HG03159 (cell line): ENCODE results near the gene ELN.

Experiments used
- ATAC-seq: cut with Tn5 transposase; IDR thresholded peaks from one replicate; pipeline ENCODE4 v1.9.1; 2021; ENCODE audit warnings: mild to moderate bottlenecking, moderate library complexity; ENCODE audit not compliant: unreplicated experiment

ELN gene

GRCh38 chr7:74023092-74023536, 4.9 kb upstream of the ELN start:
- no peak for ATAC-seq

GRCh38 chr7:74023786-74024185, 4.2 kb upstream of the ELN start:
- no peak for ATAC-seq

DNA sequence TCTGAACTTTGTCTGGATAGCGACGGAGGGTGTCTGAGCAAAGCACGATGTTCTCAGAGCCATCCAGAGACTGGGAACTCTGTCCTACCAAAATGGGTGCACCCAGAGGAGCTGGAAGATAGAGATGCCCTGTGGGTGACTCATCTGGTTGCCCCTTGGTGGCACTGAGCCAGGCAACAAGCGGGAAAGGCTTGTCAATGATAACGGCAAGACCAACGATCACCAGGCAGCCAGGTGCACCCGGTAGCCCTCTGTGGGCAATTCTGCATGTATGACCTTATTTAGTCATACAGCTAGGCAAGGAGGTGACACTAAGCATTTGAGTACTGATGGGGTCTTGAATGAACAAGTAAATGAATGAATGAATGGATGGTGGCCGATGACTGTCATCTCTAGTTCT, 2.8 kb upstream of the ELN start:
- no peak for ATAC-seq

DNA sequence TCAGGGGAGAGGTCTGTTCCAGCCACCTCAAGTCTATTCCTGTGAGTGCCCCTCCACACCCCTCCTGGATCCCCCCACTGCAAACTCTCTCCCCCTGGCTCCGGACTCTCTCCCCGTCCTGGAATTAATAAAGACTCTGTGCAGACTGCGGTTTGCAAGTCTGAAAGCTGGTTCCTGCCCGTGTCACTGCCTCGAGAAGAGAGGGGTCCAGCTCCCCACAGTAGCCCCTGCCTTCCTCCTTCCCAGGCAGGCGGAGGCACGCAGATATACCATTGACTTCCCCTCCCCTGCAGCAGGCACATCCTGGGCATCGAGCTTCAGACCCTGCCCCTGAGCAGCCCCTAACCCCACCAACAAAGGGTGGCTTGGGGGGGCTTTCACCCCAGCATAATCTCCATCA, 2.2 kb upstream of the ELN start:
- no peak for ATAC-seq

DNA sequence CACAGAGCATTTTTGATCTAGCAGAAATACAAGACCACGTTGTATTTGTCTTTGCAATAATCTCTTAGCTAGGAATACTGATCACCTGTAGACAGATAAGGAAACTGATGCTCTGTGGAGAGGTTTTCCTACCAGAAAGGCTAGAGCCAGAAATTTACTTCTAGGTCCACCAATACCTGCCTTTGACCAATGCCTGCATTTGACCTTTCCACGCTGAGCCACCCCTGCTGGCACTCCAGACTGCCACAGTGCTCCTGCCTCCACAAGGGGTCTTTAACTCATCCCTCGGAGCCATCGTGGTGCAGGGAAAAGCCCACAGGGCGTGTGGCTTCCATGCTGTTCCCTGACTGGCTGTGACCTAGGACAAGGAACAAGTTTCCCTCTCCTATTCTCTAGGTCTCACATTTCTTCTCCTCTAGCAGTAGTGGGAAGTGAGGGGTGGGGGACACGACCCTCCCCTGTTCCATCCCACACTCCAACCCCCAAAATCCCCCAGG, 1.5 kb upstream of the ELN start:
- no peak for ATAC-seq

DNA sequence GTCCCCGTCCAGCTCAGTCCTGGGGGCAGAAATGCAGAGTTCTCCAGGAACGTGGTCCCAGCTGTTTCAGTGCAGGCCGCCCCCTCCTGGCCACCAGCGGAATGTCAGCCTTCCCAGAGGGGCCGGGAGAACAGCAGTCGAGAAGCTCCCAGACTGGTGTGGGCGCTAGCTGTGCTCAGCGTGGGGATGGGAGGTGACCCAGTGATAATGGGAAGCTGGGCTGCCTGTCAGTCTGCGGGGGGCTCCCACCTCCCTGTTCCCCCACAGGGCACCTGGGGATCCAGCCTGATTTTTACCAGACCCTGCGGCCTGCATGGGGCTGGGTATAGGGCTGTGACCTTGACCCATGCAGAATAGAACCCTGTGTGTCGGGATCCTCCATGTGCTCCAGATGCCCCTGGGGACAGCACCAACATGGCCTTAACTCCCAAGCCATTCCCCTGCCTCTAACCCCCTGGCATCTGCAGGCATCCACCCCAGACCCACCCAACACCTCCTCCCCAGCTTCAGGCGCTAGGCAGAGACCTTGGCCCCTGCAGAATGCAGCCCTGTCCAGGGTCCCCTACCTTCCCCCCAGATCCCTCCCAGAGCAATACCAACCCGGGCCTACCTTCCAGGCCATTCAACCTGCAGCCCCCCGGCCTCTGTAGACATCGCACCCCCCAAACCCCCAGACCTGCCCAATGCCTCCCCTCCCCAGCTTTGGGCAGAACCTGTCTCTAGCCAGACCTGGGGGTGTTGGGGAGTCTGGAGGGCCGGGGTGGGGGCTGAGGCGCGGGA, 880 bp upstream of the ELN start:
- ATAC-seq = no peak

DNA sequence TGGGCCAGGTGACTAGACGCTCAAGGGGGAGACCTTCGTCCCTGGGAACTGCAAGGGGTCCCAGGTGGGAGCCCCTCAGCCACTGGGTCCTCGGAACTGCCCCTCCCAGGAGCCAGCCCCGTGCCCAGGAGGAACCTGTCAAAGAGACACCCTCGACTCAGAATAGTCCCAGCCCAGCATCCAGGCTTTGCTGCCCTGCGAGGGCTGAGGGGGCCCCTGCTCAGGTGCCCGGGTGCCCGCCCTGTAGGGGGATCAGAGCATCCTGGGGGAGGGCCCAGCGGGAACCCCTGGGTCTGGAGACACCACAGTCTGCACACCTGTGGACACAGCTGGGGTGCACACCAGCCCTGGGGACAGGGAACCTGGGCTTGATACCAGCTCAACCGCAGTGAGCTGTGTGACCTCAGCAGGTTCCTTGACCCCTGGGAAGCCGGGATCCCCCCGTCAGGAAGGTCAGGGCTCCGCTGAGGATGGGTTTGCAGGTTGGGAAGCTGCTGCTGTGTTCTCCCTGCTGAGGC, 407 bp downstream of the ELN start:
- ATAC-seq = no peak

GRCh38 chr7:74029089-74029785, 1.3 kb downstream of the ELN start:
- no peak for ATAC-seq

DNA sequence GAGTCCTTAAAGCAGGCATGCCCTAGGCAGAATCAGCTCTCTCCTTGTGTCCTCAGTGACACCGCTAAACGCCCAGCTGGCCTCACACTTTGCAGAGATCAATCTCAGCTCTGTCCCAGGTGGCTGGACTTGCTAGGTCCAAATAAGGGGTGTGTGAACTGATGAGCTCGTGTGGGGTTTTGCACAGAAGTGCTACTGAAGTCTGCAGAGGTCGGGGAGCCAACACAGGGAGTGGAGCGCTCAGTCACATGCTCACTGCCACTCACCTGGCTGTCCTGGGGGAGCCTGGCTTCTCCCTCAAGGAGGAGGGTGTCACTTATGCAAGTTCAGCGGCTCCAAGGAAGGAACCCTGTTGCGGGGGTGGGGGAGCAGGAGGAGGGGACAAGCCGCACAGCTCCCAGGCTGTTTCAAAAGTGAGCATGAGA, 2.0 kb downstream of the ELN start:
- no peak for ATAC-seq

GRCh38 chr7:74030861-74031260, 2.9 kb downstream of the ELN start:
- no peak for ATAC-seq

DNA sequence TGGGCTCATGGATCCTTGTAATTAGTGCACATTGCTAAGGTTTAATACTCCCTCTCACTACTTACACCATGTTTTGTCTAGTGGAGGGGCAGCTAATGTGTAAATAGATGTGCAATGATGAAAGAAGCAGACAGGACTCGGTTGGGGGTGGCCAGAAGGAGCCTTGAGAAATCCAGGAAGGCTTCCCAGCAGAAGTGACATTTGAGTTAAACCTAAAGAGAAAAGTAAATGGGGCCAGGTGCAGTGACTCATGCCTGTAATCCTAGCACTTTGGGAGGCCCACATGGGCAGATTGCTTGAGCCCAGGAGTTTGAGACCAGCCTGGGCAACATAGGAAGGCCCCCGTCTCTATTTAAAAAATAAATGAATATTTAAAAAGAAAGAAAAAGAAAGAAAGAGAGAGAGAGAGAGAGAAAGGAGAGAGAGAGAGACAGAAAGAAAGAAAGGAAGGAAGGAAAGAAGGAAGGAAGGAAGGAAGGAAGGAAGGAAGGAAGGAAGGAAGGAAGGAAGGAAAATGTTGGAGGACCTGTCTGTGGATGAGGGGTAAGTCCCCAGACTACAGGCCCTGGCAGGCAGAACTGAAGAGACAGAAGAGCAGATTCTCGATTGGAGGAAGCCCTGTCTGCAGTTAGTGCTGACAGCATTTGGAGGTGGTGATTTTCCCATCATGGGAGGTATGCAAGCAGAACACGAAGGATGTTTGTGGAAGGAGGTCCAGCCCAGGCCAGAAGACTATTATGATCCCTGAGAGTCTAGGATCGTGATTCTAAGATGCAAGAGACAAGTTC, 3.6 kb downstream of the ELN start:
- no peak for ATAC-seq

DNA sequence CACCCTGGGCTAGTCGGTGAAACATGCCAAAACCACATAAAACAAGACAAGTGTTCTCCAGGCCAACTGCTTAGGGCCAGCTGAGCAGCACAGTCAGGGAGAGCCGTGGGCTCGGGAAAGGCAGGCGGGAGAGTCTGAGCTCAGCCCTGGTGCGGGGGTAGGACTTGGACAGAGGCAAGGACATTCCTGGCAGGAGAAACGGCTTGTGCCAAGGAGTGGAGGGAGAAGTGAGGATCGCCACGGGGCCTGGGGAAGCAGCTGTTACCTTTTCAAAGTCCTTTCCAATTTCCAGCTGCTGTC, 4.2 kb downstream of the ELN start:
- no peak for ATAC-seq

DNA sequence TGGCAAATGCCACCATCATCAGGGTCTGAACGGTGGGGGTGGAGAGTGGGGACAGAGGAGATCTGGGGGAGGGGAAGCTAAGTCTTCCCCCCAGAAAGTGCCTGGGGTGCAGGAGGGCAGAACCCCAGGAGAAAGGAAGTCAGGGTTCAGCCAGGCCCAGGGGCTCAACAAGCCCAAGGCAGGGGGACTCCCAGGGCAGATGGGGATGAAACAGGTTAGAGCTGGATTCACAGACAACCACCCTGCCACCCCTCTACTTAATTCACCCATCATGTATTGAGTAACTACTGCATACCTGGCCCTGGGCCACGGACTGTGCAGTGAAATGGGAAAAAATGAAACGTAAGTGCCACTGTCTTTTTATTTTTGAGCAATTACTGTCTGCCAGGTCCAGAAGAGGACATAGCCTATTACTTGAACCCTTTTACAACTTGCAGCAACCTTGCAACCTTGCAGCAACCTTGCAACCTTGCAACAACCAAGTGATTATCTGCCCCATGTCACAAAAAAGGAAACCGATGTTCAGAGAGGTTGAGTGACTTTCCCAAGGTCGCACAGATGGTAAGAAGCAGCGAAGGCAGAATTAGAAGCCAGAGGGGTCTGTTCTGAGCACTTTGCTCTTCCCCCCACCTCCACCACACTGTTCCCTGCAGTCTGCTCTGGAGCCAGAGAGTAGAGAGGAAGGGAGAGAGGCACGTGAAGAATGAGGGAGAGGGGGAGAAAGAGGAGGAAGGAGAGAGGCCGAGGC, 4.8 kb downstream of the ELN start:
- no peak for ATAC-seq

DNA sequence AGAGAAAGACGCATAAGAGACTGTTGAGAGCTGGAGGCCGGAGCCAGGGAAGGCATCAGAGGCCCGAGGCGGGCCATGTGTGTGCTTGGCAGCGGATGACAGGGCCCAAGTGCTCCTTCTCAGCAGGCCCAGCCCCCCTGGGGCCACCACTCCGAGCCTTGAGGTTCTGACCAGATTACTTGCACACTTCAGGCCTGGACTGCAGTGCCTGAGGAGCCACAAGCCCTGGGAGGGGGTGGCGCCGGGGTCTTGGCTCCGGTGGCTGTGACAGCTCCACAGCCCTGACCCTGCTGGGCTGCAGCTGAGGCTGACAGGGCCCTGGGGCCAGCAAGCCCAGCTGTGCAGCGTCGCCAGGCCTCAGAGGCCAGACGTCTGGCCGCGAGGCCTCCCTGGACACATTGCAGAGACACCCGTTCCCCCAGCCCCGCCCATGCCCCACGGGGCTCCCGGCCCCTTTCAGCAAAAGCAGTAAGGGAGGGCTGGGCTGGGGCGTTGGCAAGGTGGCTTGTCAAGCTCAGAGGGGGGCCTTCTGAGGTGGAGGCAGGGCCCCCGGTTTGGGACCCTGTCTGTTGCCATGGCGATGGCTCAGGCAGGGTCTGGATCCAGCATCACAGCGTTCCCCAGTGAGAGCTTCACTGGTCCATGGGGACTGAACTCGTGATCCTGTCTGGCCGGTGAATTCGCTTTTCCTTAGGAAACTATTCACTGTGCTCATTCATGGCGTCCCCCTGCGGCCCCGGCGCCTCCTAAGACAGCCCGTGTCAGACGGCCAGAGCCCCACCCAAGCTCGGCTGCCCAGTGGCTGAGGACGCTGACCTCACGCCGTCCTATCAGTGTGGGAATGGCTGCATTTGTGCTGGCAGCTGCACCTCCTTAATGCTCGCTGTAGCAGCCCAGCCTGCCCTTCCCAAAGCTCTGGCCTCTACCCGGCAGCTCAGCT, 5.7 kb downstream of the ELN start:
- ATAC-seq = no peak

GRCh38 chr7:74037609-74038008, 9.6 kb downstream of the ELN start:
- ATAC-seq = no peak

DNA sequence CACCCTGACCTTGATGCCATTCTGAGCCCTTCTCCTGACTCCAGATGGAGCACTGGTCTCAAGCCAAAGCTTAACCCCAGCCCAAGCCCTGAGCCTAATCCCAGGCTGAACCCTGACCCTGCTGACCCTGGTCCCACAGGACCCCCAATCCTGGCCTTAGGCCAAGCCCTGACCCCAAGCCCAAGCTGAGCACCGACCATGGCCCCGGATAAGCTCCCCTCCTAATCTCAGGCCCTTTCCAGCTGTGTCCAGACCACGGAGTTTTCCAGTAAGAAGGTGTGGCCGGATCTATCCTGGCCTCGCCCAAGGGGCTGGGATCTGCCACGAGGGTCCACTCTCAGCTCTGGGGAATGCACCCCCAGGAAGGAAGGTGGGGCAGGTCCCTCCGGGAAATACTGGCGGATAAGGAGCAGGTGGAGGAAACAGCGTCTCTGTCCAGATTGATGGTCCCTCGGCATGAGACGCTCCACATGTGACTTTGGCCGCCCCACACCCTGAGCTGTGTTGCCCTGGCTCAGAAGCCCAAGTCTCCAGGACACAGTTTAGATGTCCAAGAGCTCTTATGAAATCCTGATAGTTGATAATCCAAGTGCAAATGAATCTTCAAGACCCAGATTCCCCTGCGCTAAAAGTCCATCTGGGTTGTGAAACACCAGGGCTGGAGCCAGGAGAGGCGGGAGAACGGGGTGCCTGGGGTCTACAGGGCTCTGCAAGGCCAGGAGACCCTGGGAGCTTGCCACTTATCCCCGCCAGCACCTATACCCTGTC, 10.4 kb downstream of the ELN start:
- ATAC-seq = no peak

GRCh38 chr7:74039337-74039736, 11.4 kb downstream of the ELN start:
- ATAC-seq = no peak

DNA sequence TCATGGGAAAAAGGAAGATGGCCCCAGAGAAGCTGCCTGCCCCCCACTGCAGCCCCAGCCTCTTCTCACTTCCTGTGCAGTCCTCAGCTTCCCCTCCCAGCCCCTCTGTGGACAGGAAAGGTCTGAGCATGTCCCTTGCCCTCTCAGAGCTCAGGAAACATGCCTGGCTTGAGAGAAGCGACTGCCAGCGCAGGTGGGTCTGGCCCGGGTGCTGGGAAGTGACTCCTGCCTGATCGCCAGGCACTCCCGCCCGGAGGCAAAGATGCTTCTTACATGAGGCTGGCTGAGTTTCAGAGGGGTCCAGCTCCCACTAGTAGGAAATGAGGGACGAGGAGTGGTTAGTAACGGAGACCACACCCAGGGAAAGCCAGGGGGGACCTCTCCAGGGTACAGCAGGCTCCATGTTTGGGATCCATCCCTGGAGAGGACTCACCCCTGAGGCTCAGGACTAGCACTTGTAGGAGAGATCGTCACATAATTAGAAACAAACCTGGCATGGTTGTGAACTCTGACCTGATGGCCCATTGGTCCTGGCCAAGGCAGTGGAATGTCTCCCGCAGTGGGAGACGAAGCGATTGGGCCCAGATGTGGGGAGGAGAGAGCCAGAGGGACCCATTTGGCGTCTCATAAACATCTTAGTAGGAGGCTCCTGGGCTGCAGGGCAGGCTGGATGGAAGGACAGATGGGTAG, 12.3 kb downstream of the ELN start:
- no peak for ATAC-seq
